ENCODE data around the gene SH3PXD2A.
A peak's percentile ranks its signal among the peaks of the same experiment; 100 is the strongest.
"Not testable (repeated sequence)": the region's sequence is repeated elsewhere in the genome, so short reads cannot be mapped to it uniquely, and the experiment has no call there.

Gene SH3PXD2A

GRCh38 chr10:103620352-103620740 lies 235.0 kb downstream of the SH3PXD2A start:
- DNase-seq (ENCODE audit: low spot score) = no peak

- no peak for DNase-seq (ENCODE audit: low spot score)
Measured at GRCh38 chr10:103619424-103620351, 235.7 kb downstream of the SH3PXD2A start.

GRCh38 chr10:103618575-103619423 lies 236.6 kb downstream of the SH3PXD2A start:
- no peak for DNase-seq (ENCODE audit: low spot score)

GRCh38 chr10:103617602-103618385 lies 237.6 kb downstream of the SH3PXD2A start:
- DNase-seq (ENCODE audit: low spot score) = no peak

GRCh38 chr10:103616705-103617601 lies 238.4 kb downstream of the SH3PXD2A start:
- DNase-seq (ENCODE audit: low spot score) = no peak

GRCh38 chr10:103614306-103615158 lies 240.8 kb downstream of the SH3PXD2A start:
- DNase-seq (ENCODE audit: low spot score) = no peak

- DNase-seq (ENCODE audit: low spot score) = no peak
Measured at GRCh38 chr10:103613616-103614015, 241.8 kb downstream of the SH3PXD2A start.

- no peak for DNase-seq (ENCODE audit: low spot score)
Measured at GRCh38 chr10:103612462-103613365, 242.7 kb downstream of the SH3PXD2A start.

- no peak for DNase-seq (ENCODE audit: low spot score)
Measured at GRCh38 chr10:103610921-103611511, 244.4 kb downstream of the SH3PXD2A start.

GRCh38 chr10:103610083-103610472 lies 245.3 kb downstream of the SH3PXD2A start:
- no peak for DNase-seq (ENCODE audit: low spot score)

GRCh38 chr10:103609231-103610082 lies 245.9 kb downstream of the SH3PXD2A start:
- DNase-seq (ENCODE audit: low spot score) = no peak

GRCh38 chr10:103608056-103608455 lies 247.3 kb downstream of the SH3PXD2A start:
- not testable (repeated sequence) for DNase-seq (ENCODE audit: low spot score)

- not testable (repeated sequence) for DNase-seq (ENCODE audit: low spot score)
Measured at GRCh38 chr10:103607051-103607450, 248.3 kb downstream of the SH3PXD2A start.

GRCh38 chr10:103606097-103606438 lies 249.3 kb downstream of the SH3PXD2A start:
- DNase-seq (ENCODE audit: low spot score) = not testable (repeated sequence)

GRCh38 chr10:103605359-103606096 lies 249.8 kb downstream of the SH3PXD2A start:
- DNase-seq (ENCODE audit: low spot score) = peak; percentile 53

- no peak for DNase-seq (ENCODE audit: low spot score)
Measured at GRCh38 chr10:103603382-103603781, 252.0 kb downstream of the SH3PXD2A start.

GRCh38 chr10:103602852-103603155 lies 252.6 kb downstream of the SH3PXD2A start:
- no peak for DNase-seq (ENCODE audit: low spot score)

Measured in NAMALWA (cell line).